HG02571 (cell line): ENCODE data around the gene C1QTNF4.
"Not testable (repeated sequence)": the region's sequence is repeated elsewhere in the genome, so short reads cannot be mapped to it uniquely, and the experiment has no call there.

Source experiments
- ATAC-seq: cut with Tn5 transposase; IDR thresholded peaks from one replicate; pipeline ENCODE4 v1.9.1; 2021; ENCODE audit warnings: mild to moderate bottlenecking, moderate library complexity; ENCODE audit not compliant: unreplicated experiment

The C1QTNF4 gene

GRCh38 chr11:47569646-47570045, 24.6 kb downstream of the C1QTNF4 start:
- no peak for ATAC-seq

GRCh38 chr11:47566149-47566698, 28.0 kb downstream of the C1QTNF4 start:
- ATAC-seq, result no peak

GRCh38 chr11:47565340-47566148, 28.7 kb downstream of the C1QTNF4 start, which contains the start of gene PTPMT1:
Gene PTPMT1, plus strand, starts transcription at chr11:47565599. Its CDS starts 24 bp downstream, at chr11:47565623.
- ATAC-seq, result peak; percentile 86

- ATAC-seq, result peak; percentile 7
Measured at GRCh38 chr11:47564933-47565339, 29.3 kb downstream of the C1QTNF4 start.

- ATAC-seq, result not testable (repeated sequence)
Measured at GRCh38 chr11:47564366-47564765, 29.8 kb downstream of the C1QTNF4 start.

- ATAC-seq, result not testable (repeated sequence)
Measured at GRCh38 chr11:47562393-47562792, 31.8 kb downstream of the C1QTNF4 start.

GRCh38 chr11:47560426-47560825, 33.8 kb downstream of the C1QTNF4 start:
- no peak for ATAC-seq

- ATAC-seq, result no peak
Measured at GRCh38 chr11:47558695-47559094, 35.5 kb downstream of the C1QTNF4 start.

GRCh38 chr11:47557004-47557403, 37.2 kb downstream of the C1QTNF4 start:
- ATAC-seq, result not testable (repeated sequence)

GRCh38 chr11:47553406-47553743, 40.8 kb downstream of the C1QTNF4 start:
- ATAC-seq, result peak; percentile 16

GRCh38 chr11:47552566-47553405, 41.4 kb downstream of the C1QTNF4 start, which contains the start of gene CELF1:
Gene CELF1, minus strand, starts transcription at chr11:47553132. Its CDS starts 53,609 bp downstream, at chr11:47499523.
- ATAC-seq, result peak; percentile 88

GRCh38 chr11:47552056-47552565, 42.1 kb downstream of the C1QTNF4 start:
- peak; percentile 11 for ATAC-seq

- no peak for ATAC-seq
Measured at GRCh38 chr11:47551086-47551485, 43.1 kb downstream of the C1QTNF4 start.

- no peak for ATAC-seq
Measured at GRCh38 chr11:47550288-47551047, 43.7 kb downstream of the C1QTNF4 start.

- ATAC-seq, result not testable (repeated sequence)
Measured at GRCh38 chr11:47546274-47546673, 47.9 kb downstream of the C1QTNF4 start.

GRCh38 chr11:47545298-47545697, 48.9 kb downstream of the C1QTNF4 start:
- no peak for ATAC-seq

GRCh38 chr11:47541070-47541469, 53.1 kb downstream of the C1QTNF4 start:
- ATAC-seq, result no peak

- ATAC-seq, result no peak
Measured at GRCh38 chr11:47539681-47540039, 54.6 kb downstream of the C1QTNF4 start.
